GOT3 (cell line): Measurements from ENCODE around the gene PHF8.

Experiments used
- DNase-seq: peaks from one replicate; lab custom pipeline; 2025; ENCODE audit warnings: mixed read lengths; lab: John Stamatoyannopoulos, UW

The PHF8 gene

GRCh38 chrX:54044126-54044876 is at the start of gene PHF8:
PHF8 (minus strand) TSS chrX:54044473; CDS start chrX:54042728, 1,745 bp downstream.
- DNase-seq: peak; percentile 75

DNA sequence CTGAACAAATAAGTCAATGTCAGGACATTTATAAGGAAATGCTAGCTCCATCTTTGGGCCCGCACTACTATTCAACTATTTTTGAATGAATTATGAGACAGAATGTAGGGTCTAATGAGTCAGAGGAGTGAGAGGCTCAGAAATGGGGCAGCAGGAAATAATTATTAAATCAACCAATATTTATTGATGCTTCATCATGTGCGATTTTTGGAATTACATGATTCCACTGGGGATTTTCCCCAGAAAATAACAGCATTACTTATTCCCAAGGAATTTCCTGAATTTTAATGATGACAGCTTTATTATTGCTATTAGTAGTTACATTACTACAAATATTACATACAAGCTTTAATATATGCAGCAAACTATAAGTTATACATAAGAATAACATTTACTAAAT is 49.3 kb upstream of the PHF8 start:
- no peak for DNase-seq

- no peak for DNase-seq
Measured at GRCh38 chrX:54093159-54093558, 48.9 kb upstream of the PHF8 start.

GRCh38 chrX:54090880-54091279 is 46.6 kb upstream of the PHF8 start:
- no peak for DNase-seq

DNA sequence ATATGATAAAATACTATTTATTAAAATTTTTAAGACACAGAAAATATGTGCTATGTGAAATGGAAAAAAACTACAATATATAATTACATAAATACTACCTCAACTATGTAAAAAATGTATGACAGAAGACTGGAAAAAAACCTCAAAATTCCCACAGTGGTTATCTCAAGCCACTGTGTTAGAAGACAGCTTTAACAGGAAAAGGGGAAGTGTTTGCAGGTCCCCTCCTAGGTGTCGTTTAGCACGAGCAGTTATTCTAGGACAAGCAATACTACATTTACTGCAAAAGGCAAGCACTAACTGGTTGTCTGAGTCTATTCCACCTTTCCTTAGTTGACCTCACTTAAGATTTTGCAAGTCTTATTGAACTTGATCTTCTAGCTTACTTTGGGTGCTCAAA is 44.9 kb upstream of the PHF8 start:
- no peak for DNase-seq

DNA sequence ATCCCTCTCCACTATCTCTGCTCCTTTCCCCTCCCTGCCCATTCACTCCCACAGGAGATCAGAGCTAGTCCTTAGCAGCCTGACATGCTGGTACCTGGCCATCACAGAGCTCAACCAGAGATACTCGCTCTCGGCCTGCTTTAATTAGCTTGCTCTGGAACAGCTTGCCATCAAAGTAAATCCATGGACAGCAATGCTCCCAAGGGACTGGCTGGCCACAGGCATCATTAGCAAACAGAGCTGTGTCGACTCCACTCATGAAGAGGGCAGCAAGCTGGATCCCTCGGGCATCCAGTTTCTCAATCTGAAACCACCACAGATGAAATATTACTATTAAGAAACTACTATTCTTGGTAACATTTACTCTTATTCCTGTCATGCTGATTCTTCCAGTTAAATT is 43.4 kb upstream of the PHF8 start:
- no peak for DNase-seq

GRCh38 chrX:54085666-54086065 is 41.4 kb upstream of the PHF8 start:
- DNase-seq: no peak

DNA sequence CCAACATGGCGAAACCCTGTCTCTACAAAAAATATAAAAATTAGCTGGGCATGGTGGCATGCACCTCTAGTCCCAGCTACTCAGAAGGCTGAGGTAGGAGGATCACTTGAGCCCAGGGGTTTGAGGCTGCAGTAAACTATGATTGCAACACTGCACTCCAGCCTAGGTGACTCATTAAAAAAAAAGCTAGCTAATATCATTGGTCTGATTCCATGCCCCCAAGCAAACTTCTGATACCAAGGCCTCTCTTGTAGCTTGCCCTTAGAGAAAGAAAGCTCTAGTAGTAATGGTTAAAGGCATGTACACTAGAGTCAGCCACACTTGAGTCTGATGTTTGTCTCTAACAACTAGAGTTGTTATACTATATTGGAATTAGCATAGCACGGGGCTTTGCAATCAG is 32.6 kb upstream of the PHF8 start:
- DNase-seq: no peak

GRCh38 chrX:54074826-54075225 is 30.6 kb upstream of the PHF8 start:
- no peak for DNase-seq

- no peak for DNase-seq
Measured at GRCh38 chrX:54067766-54068165, 23.5 kb upstream of the PHF8 start.

GRCh38 chrX:54066841-54067240 is 22.6 kb upstream of the PHF8 start:
- DNase-seq: no peak

DNA sequence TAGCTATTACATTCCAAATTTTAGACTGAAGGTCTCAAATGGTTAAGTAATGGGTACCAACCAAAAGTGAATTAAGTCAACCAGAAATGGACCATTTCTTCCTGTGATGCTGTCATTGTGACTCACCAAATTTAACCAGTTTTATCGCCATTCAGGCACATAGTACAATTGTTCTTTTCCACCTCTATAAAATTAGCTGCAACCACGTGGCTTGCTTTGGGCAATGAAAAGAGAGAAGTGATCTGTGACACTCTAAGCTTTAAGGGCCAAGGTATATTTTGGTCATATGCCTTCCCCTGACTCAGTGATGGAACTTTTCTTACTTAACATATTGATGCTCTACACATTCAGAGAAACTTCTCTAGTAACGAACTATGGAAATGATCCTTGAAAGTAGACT is 20.3 kb upstream of the PHF8 start:
- no peak for DNase-seq

DNA sequence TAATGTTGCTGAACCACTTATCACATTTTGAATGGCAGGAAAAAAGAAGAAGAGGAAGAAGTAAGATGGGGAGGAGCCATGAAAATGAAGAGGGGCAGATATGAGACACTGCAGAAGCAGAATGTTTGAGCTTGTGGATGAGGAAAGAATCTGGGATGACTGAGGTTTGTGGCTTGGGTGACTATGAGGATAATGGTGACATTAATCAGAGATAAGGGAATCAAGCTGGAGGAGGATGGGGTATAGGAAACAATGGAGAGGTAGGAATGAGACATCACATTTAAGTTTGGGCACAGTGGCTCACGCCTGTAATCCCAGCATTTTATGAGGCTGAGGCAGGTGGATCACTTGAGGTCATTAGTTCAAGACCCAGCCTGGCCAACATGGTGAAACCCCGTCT is 19.1 kb upstream of the PHF8 start:
- DNase-seq: no peak

DNA sequence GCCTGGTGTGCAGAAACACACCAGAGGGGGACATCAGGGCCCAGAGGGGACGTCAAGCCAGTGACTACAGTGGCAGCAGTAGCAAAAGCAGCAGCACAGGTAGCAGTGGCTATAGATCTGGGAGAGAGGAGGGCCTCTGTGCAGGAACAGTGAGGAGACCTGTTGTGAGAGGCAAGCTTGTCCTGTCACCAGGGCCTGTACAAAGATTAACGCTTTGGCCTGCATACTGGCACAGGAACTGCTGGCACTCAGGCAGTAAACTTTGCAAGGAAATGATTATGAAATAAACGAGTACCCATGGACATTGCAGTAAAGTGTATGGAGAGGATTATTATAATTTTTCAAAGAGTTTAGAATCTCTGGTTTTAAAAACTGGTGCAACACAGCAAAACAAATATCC is 5.5 kb upstream of the PHF8 start:
- DNase-seq: no peak

GRCh38 chrX:54048412-54048811 is 4.1 kb upstream of the PHF8 start:
- DNase-seq: no peak

- DNase-seq: no peak
Measured at GRCh38 chrX:54045563-54046228, 1.4 kb upstream of the PHF8 start.

DNA sequence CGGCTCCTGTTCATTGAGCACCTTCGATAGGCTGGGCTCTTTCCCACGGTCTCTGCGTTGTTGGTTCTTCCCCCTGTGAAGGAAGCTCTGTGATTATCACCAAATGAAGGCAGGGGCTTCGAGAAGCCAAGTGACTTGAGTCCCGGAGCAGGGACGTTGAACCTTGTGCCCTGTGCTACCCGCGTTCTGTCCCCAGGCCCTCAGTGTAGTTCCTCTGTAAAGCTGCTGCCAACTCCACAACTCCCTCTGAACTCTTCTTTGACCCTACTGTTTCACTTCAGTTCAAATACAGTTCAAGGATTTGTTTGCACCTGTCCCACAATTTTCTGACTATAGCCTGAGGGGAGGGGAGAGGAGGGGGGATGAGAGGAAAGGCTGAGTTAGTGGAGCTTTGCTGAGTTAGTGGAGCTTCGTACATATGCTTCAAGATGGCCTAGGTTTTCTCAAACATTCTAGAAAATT is 635 bp upstream of the PHF8 start:
- DNase-seq: no peak

DNA sequence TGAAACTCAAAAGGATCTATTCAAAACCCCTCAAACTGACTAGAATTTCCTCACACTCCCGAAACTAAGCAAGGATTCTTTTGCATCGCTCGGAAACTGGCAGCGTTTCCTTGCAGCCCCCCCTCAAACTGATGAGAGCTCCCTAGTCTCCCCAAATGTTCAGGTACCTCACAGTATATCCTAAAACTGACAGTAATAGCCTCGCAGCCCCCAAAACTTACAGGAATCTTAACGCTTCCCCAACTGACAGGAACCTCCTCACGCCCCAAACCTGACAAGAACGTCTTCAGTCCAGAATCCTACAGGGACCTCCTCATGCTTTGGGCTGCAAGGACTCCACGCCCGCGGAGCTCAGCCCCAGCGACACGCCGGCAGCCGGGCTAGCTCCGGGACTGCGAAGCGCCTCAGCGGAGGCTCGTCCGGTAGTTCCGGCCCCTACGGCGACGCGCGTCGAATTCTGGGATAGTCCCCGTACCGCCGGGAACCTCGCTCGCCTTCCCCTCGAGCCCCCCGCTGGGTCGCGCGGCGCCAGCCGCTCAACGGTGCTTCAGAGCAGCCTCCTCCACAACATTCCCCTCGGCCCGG is 640 bp downstream of the PHF8 start:
- no peak for DNase-seq

DNA sequence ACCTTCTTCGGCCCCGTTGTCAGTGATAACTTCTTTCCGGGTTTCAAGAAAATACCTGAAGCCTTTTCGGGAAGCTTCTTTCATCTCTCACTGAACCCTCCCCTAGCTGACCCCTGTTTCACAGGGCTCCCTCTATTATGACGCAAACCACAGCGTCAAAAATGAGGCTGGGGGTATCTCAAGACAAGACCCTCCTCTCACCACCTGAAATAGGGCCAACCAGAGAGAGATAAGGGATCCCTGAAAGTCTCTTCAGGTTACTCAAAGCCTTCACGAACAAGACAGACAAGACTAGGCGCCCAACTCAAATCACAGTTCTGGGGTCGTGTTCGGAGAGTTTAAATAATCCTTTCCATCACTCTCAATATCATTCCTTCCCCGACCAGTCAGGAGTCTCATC is 1.2 kb downstream of the PHF8 start:
- DNase-seq: no peak

DNA sequence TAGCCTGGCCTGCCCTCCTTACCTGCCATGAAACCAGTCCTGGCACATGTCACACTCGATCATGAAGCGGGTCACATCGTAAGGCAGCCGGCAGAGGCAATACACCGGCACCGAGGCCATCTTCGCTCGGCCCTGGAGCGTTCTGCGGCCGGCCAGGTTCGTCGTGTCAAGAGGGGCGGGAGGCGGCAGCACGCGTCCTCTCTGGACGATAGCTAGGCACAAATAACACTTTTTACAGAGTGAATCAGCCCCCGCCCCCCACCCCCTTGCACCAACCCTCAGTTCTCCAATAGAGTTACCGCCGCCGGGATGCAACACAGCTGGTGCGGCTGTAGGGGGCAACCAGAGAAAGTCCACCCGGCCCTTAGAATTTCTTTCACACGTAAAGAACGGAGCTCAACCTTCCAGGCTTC is 1.7 kb downstream of the PHF8 start:
- peak; percentile 1 for DNase-seq

DNA sequence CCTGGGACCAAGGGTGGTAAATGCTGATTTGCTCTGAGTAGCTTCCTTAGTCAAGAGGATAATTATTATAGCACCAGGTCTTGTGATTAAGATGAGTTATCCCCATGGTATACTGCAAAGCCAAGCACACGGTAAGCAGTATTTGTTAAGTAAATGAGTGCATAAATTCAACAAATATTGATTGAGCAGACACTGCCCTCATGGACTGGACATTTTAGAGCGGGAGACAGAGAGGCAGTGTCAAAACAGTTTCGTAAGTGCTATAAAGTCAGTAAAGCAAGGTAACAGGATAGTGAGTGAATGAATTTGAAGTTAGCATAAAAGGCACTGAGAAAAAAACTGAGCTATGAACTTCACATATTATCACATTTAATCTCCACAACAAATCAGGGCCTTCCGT is 13.9 kb downstream of the PHF8 start:
- no peak for DNase-seq

- DNase-seq: no peak
Measured at GRCh38 chrX:54029529-54030143, 14.6 kb downstream of the PHF8 start.

DNA sequence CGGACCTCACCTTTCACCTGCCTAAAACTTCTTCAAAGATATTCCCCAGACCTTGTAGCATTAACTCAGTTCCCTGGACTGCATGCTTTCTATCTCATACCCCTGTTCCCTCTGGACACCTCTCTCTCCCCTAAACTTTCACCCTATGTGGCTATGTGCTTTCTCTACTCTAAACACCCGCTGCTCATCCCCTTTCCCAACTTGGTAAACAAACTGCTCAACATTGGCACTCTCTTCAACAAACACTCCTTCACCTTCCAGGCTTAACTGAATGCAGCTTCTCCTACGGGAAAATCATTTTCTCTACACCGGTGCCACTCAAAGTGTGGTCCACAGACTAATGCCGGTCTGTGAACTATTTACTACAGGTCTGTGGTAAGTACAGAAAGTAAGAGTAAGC is 19.9 kb downstream of the PHF8 start:
- DNase-seq: no peak
